Liver (tissue), 9 donors: ENCODE results near the gene NCOA4. TPM values are rescaled to one million over a fixed set of nuclear protein-coding genes. Genes with fewer than 3 reads are reported as not detected.
A peak's percentile ranks its signal among the peaks of the same experiment; 100 is the strongest.

Source experiments
- DNase-seq: peaks from one replicate; pipeline ENCODE4 v3.0.0-alpha.2; 2017; ENCODE audit warnings: low spot score
- H3K27ac ChIP-seq, 2 donors: one replicate each; pipeline ENCODE4 v1.7.0; 2013; ENCODE audit warnings: inconsistent platforms in 2 of 2, low read length in 2 of 2, control low read depth in 1 of 2, low read depth in 1 of 2, mild to moderate bottlenecking in 1 of 2
- H3K27me3 ChIP-seq, 4 donors: one replicate each; pipeline versions ENCODE4 v1.6.1 to v1.7.0; 2013; ENCODE audit warnings: low read length in 3 of 4, inconsistent platforms in 1 of 4, mild to moderate bottlenecking in 1 of 4, moderate library complexity in 1 of 4; ENCODE audit not compliant: control insufficient read depth in 4 of 4, insufficient read depth in 4 of 4
- H3K36me3 ChIP-seq, 4 donors: one replicate each; pipeline versions ENCODE4 v1.6.1 to v1.7.0; 2013; ENCODE audit warnings: low read length in 3 of 4, mild to moderate bottlenecking in 3 of 4, low read depth in 1 of 4, moderate library complexity in 1 of 4; ENCODE audit not compliant: control insufficient read depth in 4 of 4, insufficient read depth in 3 of 4
- H3K4me1 ChIP-seq, 4 donors: one replicate each; pipeline versions ENCODE4 v1.6.1 to v1.7.0; 2013; ENCODE audit warnings: low read length in 3 of 4, mild to moderate bottlenecking in 3 of 4, moderate library complexity in 1 of 4; ENCODE audit not compliant: control insufficient read depth in 4 of 4, insufficient read depth in 4 of 4
- H3K4me3 ChIP-seq, 3 donors: one replicate each; pipeline versions ENCODE4 v1.6.1 to v1.7.0; 2013; ENCODE audit warnings: low read length in 3 of 3, control low read depth in 1 of 3, low read depth in 1 of 3, mild to moderate bottlenecking in 1 of 3
- H3K9ac ChIP-seq, 2 donors: one replicate each; pipeline ENCODE4 v1.7.0; 2013; ENCODE audit warnings: low read length in 2 of 2, mild to moderate bottlenecking in 2 of 2, moderate library complexity in 2 of 2, control low read depth in 1 of 2, low read depth in 1 of 2
- H3K9me3 ChIP-seq, 4 donors: one replicate each; pipeline versions ENCODE4 v1.6.1 to v1.7.0; 2013; ENCODE audit warnings: low read length in 3 of 4; ENCODE audit not compliant: control insufficient read depth in 4 of 4
- EGR1 ChIP-seq, 2 donors: IDR thresholded peaks; 2 replicates each; pipeline ENCODE4 v1.6.1; 2016 to 2018; ENCODE audit warnings: antibody characterized with exemption in 2 of 2, low read depth in 2 of 2
- FOXA1 ChIP-seq: IDR thresholded peaks from 2 replicates; pipeline ENCODE4 v1.6.1; 2016; ENCODE audit warnings: antibody characterized with exemption
- FOXA2 ChIP-seq: IDR thresholded peaks from 2 replicates; pipeline ENCODE4 v1.6.1; 2016; ENCODE audit warnings: antibody characterized with exemption
- GABPA ChIP-seq, 2 donors: IDR thresholded peaks in 1 of 2; conservative IDR thresholded peaks in 1 of 2; 2 replicates each; pipeline ENCODE4 v1.6.1; 2016; ENCODE audit warnings: antibody characterized with exemption in 2 of 2, mild to moderate bottlenecking in 1 of 2, moderate library complexity in 1 of 2
- HNF4A ChIP-seq, 2 donors: conservative IDR thresholded peaks; 2 replicates each; pipeline ENCODE4 v1.6.1; 2016; ENCODE audit warnings: antibody characterized with exemption in 2 of 2, mild to moderate bottlenecking in 2 of 2
- HNF4G ChIP-seq: IDR thresholded peaks from 2 replicates; pipeline ENCODE4 v1.6.1; 2016; ENCODE audit warnings: antibody characterized with exemption
- JUND ChIP-seq, 2 donors: IDR thresholded peaks; 2 replicates each; pipeline ENCODE4 v1.6.1; 2016; ENCODE audit warnings: antibody characterized with exemption in 2 of 2
- NR2F2 ChIP-seq: IDR thresholded peaks from 2 replicates; pipeline ENCODE4 v1.6.1; 2016; ENCODE audit warnings: antibody characterized with exemption
- RAD21 ChIP-seq, 2 donors: IDR thresholded peaks; 2 replicates each; pipeline ENCODE4 v1.6.1; 2016; ENCODE audit warnings: antibody characterized with exemption in 2 of 2, mild to moderate bottlenecking in 2 of 2
- RXRA ChIP-seq, 2 donors: IDR thresholded peaks; 2 replicates each; pipeline ENCODE4 v1.6.1; 2017 to 2018; ENCODE audit warnings: antibody characterized with exemption in 2 of 2, mild to moderate bottlenecking in 1 of 2
- SP1 ChIP-seq: IDR thresholded peaks from 2 replicates; pipeline ENCODE4 v1.6.1; 2018; ENCODE audit warnings: antibody characterized with exemption, mild to moderate bottlenecking
- TAF1 ChIP-seq: conservative IDR thresholded peaks from 2 replicates; pipeline ENCODE4 v1.6.1; 2016; ENCODE audit warnings: antibody characterized with exemption, mild to moderate bottlenecking
- YY1 ChIP-seq: IDR thresholded peaks from 2 replicates; pipeline ENCODE4 v1.6.1; 2016; ENCODE audit warnings: antibody characterized with exemption, mild to moderate bottlenecking
- WGBS: extraction: QIAGEN DNeasy Blood & Tissue Kit; methylation state at CpG from one replicate; pipeline ENCODE4 v1.1.7; 2013; 5-methylcytosine and 5-hydroxymethylcytosine counted together
- polyA plus RNA-seq, 2 donors: library from polyadenylated mRNA; stranded (reverse) in 1 of 2; unstranded in 1 of 2; fragments of 200-250 nt in 1 of 2; fragments of >200 nt in 1 of 2; fragmentation: Nextera tagmentation in 1 of 2; extraction: Ambion mirVana in 1 of 2; gene quantifications; one replicate each; pipeline versions ENCODE4 v1.2.1 to v1.2.3, GENCODE V29; 2013 to 2015
- total RNA-seq, 2 donors: library from RNA; depleted of rRNA; stranded (reverse); fragments of >200 nt; gene quantifications; one replicate each; pipeline ENCODE4 v1.2.3, GENCODE V29; 2014
- TF ChIP-seq, protein P1 (sequence below): IDR thresholded peaks from 2 replicates; pipeline ENCODE4 v1.6.1; 2016; ENCODE audit warnings: antibody characterized with exemption
- TF ChIP-seq, protein P2 (sequence below): IDR thresholded peaks from 2 replicates; pipeline ENCODE4 v1.6.1; 2016; ENCODE audit warnings: antibody characterized with exemption
- TF ChIP-seq, protein P3 (sequence below): IDR thresholded peaks from 2 replicates; pipeline ENCODE4 v1.6.1; 2016; ENCODE audit warnings: antibody characterized with exemption
- TF ChIP-seq, protein P4 (sequence below): fragments of 150-350 bp; IDR thresholded peaks from 2 replicates; pipeline ENCODE4 v1.5.1; 2017; ENCODE audit warnings: improper control_type of control experiment, low read depth, low read length; ENCODE audit not compliant: missing input control
- donor health status: healthy.
- donor health status: healthy.
- donor health status: healthy.
- donor health status: healthy.
- donor health status: healthy.

NCOA4 gene
- total and polyA plus RNA-seq, 4 donors, result 71.9 to 746 (median 168) TPM

DNA sequence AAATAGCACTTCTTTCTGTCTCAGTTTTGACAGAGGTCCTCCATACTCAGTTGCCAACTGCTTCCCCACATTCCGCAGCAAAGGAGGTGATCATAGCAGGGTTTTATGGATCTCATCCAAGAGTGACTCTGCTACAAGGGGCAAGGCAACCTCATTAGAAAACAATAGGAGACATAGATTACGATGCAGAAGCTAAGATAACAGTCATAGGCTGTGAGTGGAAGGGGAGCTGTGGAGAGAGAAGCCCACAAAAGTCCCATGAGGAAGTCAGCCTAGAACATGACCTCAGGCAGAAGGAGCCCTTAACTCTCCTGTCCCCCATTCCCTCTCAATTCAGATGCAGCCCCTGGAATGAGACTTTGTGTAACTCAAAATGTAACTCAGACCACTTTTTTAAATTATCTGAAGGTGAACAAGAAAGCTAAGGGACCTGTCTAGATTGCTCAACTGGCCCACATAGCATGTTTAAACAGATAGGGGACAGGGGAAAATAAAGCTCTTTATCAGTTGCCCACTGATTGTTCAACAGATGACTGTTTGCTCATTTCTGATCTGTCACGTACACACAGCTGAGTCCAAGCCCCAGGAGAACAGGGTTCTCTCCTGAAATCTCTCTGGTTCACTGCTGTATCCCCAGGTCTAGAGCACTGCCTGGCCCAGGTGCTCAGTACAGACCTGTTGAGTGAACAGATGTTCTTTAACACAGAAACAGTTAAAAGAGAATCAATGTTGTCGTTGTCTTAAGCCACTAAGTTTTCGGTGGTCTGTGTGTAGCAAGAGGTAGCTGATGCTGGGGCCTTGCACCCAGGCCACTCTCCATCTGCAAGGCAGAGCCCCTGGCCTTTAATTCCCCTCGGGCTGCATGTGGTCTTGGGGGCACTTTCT lies 1.5 kb upstream of the NCOA4 start (continued):
- peak in 1 of 2 donors; percentile 55 for TF ChIP-seq EGR1 (IDR thresholded peaks at IDR 0.05; ENCODE audit: low read depth in 2 of 2)
- no peak for TF ChIP-seq HNF4G
- TF ChIP-seq FOXA1, result peak; percentile 73
- no peak for TF ChIP-seq NR2F2
- peak; percentile 48 for TF ChIP-seq YY1
- TF ChIP-seq, protein P1, sequence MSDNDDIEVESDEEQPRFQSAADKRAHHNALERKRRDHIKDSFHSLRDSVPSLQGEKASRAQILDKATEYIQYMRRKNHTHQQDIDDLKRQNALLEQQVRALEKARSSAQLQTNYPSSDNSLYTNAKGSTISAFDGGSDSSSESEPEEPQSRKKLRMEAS, result peak; percentile 74
- TF ChIP-seq JUND (IDR thresholded peaks at IDR 0.05), result peak in 1 of 2 donors; percentile 80

DNA sequence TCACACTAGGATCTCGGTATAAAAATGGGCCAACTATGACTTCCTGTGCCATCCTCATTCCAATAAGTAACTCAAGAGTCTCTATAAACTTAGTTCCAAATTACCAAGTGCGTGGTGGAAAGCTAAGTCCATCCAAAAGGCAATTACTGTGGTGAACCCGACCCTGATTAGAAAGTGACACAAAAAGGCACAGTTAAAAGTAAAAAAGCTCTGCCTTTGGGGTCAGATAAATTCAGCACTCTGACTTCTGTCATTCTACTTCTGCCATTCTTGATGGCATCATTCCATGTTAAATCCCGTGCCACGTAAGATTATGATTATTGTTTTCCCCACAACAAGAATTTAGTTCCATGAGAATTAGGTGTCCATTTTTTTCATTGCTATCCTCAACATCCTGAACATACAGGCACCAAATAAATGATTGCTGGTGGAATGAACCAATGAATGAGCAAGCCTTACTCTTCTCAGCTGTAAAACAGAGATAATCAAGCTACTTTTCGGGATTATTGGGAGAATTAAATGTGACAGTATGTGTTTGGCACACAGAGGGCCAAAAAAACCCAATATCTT lies 877 bp downstream of the NCOA4 start:
- Histone ChIP-seq H3K4me1 (peaks cover 7 to 73% (median 56%) of the 10 kb centered on the region in 4 donors), H3K27ac (peak overlapping the region; percentile 90 to 91), H3K9me3 (no peaks in the 10 kb centered on the region), H3K9ac (peak overlapping the region; percentile 63 to 98), H3K36me3 (no peaks in the 10 kb centered on the region), H3K27me3 (no peaks in the 10 kb centered on the region), H3K4me3 (peak overlapping the region; percentile 81 to 85 (median 84))
- DNase-seq, result no peak
- WGBS, result 2% methylated on average over 6 of the region's 6 CpGs
- peak; percentile 22 for TF ChIP-seq YY1
- no peak for TF ChIP-seq HNF4A (conservative IDR thresholded peaks at IDR 0.05)
- no peak for TF ChIP-seq TAF1
- TF ChIP-seq, protein P2, sequence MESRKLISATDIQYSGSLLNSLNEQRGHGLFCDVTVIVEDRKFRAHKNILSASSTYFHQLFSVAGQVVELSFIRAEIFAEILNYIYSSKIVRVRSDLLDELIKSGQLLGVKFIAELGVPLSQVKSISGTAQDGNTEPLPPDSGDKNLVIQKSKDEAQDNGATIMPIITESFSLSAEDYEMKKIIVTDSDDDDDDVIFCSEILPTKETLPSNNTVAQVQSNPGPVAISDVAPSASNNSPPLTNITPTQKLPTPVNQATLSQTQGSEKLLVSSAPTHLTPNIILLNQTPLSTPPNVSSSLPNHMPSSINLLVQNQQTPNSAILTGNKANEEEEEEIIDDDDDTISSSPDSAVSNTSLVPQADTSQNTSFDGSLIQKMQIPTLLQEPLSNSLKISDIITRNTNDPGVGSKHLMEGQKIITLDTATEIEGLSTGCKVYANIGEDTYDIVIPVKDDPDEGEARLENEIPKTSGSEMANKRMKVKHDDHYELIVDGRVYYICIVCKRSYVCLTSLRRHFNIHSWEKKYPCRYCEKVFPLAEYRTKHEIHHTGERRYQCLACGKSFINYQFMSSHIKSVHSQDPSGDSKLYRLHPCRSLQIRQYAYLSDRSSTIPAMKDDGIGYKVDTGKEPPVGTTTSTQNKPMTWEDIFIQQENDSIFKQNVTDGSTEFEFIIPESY, result no peak
- TF ChIP-seq, protein P3, sequence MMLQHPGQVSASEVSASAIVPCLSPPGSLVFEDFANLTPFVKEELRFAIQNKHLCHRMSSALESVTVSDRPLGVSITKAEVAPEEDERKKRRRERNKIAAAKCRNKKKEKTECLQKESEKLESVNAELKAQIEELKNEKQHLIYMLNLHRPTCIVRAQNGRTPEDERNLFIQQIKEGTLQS, result no peak
- TF ChIP-seq EGR1 (IDR thresholded peaks at IDR 0.05; ENCODE audit: low read depth in 2 of 2), result no peak

DNA sequence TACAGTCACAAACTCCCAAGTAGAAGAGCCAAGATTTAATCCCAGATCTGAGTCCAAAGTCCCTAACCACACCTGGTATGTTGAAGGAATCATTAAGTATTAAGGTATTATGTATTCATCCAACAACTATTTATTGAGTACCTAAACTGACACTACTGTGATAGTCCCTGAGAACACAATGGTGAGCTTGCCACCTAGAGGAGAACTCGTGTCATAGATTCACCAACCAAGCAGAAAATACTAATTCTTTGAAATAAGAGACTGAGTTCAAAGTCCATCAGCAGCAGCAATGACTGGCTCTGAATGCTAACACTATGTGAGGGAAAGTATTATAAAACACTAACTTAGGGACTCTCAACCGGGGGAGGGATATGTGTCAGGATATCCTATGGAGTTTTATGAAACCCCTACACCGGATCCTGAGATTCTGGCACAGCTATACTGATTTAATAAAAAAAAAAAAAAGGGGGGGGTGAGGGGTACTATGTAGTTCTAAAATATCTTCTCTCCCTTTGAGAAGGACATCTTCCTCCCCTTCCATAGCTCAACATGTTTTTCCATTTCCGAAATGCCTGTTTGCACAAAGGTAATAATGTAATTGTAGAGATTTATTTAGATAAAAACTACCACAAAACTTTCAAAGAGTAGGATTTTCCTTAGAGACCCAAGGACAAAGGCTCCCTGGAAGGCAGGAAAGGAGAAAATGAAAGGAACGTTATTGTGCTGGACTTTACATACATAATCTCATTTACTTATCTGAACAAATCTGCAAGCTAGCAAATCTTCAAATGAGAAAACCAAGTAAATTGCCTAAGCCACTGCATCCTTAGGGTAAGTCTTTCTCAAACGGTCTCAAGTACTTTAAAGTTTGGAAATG lies 1.6 kb downstream of the NCOA4 start:
- peak overlapping the region; percentile 81 to 85 (median 84) for H3K4me3 ChIP-seq
- H3K27ac ChIP-seq, result peak overlapping the region; percentile 90 to 91
- WGBS, result 6% methylated on average over 6 of the region's 6 CpGs
- H3K27me3 ChIP-seq, result no peaks in the 10 kb centered on the region
- DNase-seq, result no peak
- H3K9ac ChIP-seq, result peak overlapping the region; percentile 63 to 98
- H3K9me3 ChIP-seq, result no peaks in the 10 kb centered on the region
- H3K36me3 ChIP-seq, result no peaks in the 10 kb centered on the region
- H3K4me1 ChIP-seq, result peaks cover 4 to 80% (median 63%) of the 10 kb centered on the region in 4 donors
- peak in 1 of 2 donors; percentile 64 for TF ChIP-seq GABPA (IDR thresholded peaks at IDR 0.05 in 1 of 2, conservative IDR thresholded peaks at IDR 0.05 in 1 of 2)
- peak; percentile 86 for TF ChIP-seq SP1
- TF ChIP-seq RAD21 (IDR thresholded peaks at IDR 0.05), result peak; percentile 92 to 95
- TF ChIP-seq, protein P1, result no peak
- peak; percentile 82 for TF ChIP-seq HNF4G
- peak in 1 of 2 donors; percentile 32 for TF ChIP-seq JUND (IDR thresholded peaks at IDR 0.05)
- peak; percentile 24 for TF ChIP-seq FOXA1
- no peak for TF ChIP-seq FOXA2
- TF ChIP-seq TAF1, result peak; percentile 55
- peak in 1 of 2 donors; percentile 11 for TF ChIP-seq EGR1 (IDR thresholded peaks at IDR 0.05; ENCODE audit: low read depth in 2 of 2)
- TF ChIP-seq HNF4A (conservative IDR thresholded peaks at IDR 0.05), result peak; percentile 95 to 97
- TF ChIP-seq NR2F2, result no peak
- TF ChIP-seq, protein P4, sequence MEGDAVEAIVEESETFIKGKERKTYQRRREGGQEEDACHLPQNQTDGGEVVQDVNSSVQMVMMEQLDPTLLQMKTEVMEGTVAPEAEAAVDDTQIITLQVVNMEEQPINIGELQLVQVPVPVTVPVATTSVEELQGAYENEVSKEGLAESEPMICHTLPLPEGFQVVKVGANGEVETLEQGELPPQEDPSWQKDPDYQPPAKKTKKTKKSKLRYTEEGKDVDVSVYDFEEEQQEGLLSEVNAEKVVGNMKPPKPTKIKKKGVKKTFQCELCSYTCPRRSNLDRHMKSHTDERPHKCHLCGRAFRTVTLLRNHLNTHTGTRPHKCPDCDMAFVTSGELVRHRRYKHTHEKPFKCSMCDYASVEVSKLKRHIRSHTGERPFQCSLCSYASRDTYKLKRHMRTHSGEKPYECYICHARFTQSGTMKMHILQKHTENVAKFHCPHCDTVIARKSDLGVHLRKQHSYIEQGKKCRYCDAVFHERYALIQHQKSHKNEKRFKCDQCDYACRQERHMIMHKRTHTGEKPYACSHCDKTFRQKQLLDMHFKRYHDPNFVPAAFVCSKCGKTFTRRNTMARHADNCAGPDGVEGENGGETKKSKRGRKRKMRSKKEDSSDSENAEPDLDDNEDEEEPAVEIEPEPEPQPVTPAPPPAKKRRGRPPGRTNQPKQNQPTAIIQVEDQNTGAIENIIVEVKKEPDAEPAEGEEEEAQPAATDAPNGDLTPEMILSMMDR, result peak; percentile 80
- TF ChIP-seq YY1, result peak; percentile 81
- TF ChIP-seq, protein P3, result peak; percentile 31
- TF ChIP-seq RXRA (IDR thresholded peaks at IDR 0.05), result peak; percentile 55 to 68
